Trophoblast cell (in vitro differentiated cells and primary cell): ENCODE results near the gene KRTAP4-16.

Experiments used
- DNase-seq, 2 donors: peaks; one replicate each; pipeline ENCODE4 v3.0.0-alpha.2; 2016
- H2AFZ ChIP-seq: 2 replicates; pipeline ENCODE4 v1.6.1; 2013; ENCODE audit warnings: low read length, moderate library complexity, mild to moderate bottlenecking; ENCODE audit not compliant: insufficient read depth, poor library complexity
- H2AK5ac ChIP-seq: 2 replicates; pipeline ENCODE4 v1.6.1; 2013; ENCODE audit warnings: mild to moderate bottlenecking, low read length
- H2BK120ac ChIP-seq: 2 replicates; pipeline ENCODE4 v1.6.1; 2013; ENCODE audit warnings: low read length, mild to moderate bottlenecking, moderate library complexity; ENCODE audit not compliant: insufficient read depth, poor library complexity
- H2BK12ac ChIP-seq: 2 replicates; pipeline ENCODE4 v1.6.1; 2013; ENCODE audit warnings: mild to moderate bottlenecking, low read length, moderate library complexity
- H2BK5ac ChIP-seq: 2 replicates; pipeline ENCODE4 v1.6.1; 2013; ENCODE audit warnings: low read length, low read depth, moderate library complexity, mild to moderate bottlenecking; ENCODE audit not compliant: poor library complexity
- H3K14ac ChIP-seq: 2 replicates; pipeline ENCODE4 v1.6.1; 2013; ENCODE audit warnings: mild to moderate bottlenecking, low read length
- H3K18ac ChIP-seq: 2 replicates; pipeline ENCODE4 v1.6.1; 2013; ENCODE audit warnings: mild to moderate bottlenecking, low read length
- H3K23ac ChIP-seq: 2 replicates; pipeline ENCODE4 v1.6.1; 2013; ENCODE audit warnings: low read length
- H3K27ac ChIP-seq: 2 replicates; pipeline ENCODE4 v1.5.1; 2013; ENCODE audit warnings: low read depth, mild to moderate bottlenecking, inconsistent platforms, low read length, moderate library complexity
- H3K27me3 ChIP-seq: 2 replicates; pipeline ENCODE4 v1.6.1; 2013; ENCODE audit warnings: inconsistent platforms, mild to moderate bottlenecking, low read length, moderate library complexity; ENCODE audit not compliant: insufficient read depth
- H3K36me3 ChIP-seq, 2 experiments: 1 replicate in 1 of 2; 2 replicates in 1 of 2; pipeline ENCODE4 v1.6.1; 2013; ENCODE audit warnings: low read length in 2 of 2, mild to moderate bottlenecking in 2 of 2, moderate library complexity in 1 of 2; ENCODE audit not compliant: insufficient read depth in 2 of 2, control insufficient read depth in 1 of 2
- H3K4ac ChIP-seq: 2 replicates; pipeline ENCODE4 v1.6.1; 2013; ENCODE audit warnings: low read depth, mild to moderate bottlenecking, low read length, moderate library complexity
- H3K4me1 ChIP-seq, 2 experiments: 1 replicate in 1 of 2; 2 replicates in 1 of 2; pipeline ENCODE4 v1.6.1; 2013; ENCODE audit warnings: low read length in 2 of 2, mild to moderate bottlenecking in 2 of 2, moderate library complexity in 1 of 2; ENCODE audit not compliant: insufficient read depth in 2 of 2, control insufficient read depth in 1 of 2
- H3K4me2 ChIP-seq: 2 replicates; pipeline ENCODE4 v1.6.1; 2013; ENCODE audit warnings: inconsistent platforms, mild to moderate bottlenecking, low read length, moderate library complexity
- H3K4me3 ChIP-seq: 2 replicates; pipeline ENCODE4 v1.5.1; 2013; ENCODE audit warnings: mild to moderate bottlenecking, low read depth, low read length, inconsistent platforms
- H3K79me1 ChIP-seq: one replicate; pipeline ENCODE4 v1.6.1; 2013; ENCODE audit warnings: low read length
- H3K79me2 ChIP-seq: 2 replicates; pipeline ENCODE4 v1.6.1; 2013; ENCODE audit warnings: low read length, mild to moderate bottlenecking; ENCODE audit not compliant: control insufficient read depth, insufficient read depth, poor library complexity
- H3K9ac ChIP-seq: 2 replicates; pipeline ENCODE4 v1.6.1; 2013; ENCODE audit warnings: mild to moderate bottlenecking, low read length
- H3K9me3 ChIP-seq: 2 replicates; pipeline ENCODE4 v1.6.1; 2013; ENCODE audit warnings: low read depth, mild to moderate bottlenecking, control low read depth, inconsistent platforms, low read length; ENCODE audit not compliant: insufficient read depth
- H4K12ac ChIP-seq: 2 replicates; pipeline ENCODE4 v1.6.1; 2013; ENCODE audit warnings: low read depth, mild to moderate bottlenecking, low read length, moderate library complexity
- H4K8ac ChIP-seq: 2 replicates; pipeline ENCODE4 v1.6.1; 2013; ENCODE audit warnings: low read depth, mild to moderate bottlenecking, low read length, moderate library complexity
- H4K91ac ChIP-seq: one replicate; pipeline ENCODE4 v1.6.1; 2013; ENCODE audit warnings: low read depth, mild to moderate bottlenecking, low read length, moderate library complexity
- WGBS: extraction: QIAGEN DNeasy Blood & Tissue Kit; methylation state at CpG from one replicate; pipeline ENCODE4 v1.1.7; 2013; ENCODE audit warnings: missing lambda C conversion rate; ENCODE audit not compliant: insufficient read length, insufficient coverage; ENCODE audit errors: extremely low coverage; 5-methylcytosine and 5-hydroxymethylcytosine counted together

KRTAP4-16 gene

GRCh38 chr17:41082626-41083025 lies 19.4 kb downstream of the KRTAP4-16 start:
- H3K9me3 ChIP-seq = no peaks in the 10 kb centered on the region
- no peak overlapping the region for H3K14ac ChIP-seq
- H4K91ac ChIP-seq = no peak overlapping the region
- H3K23ac ChIP-seq = no peak overlapping the region
- H2AK5ac ChIP-seq = no peak overlapping the region
- H3K4me1 ChIP-seq = no peaks in the 10 kb centered on the region
- H3K9ac ChIP-seq = no peak overlapping the region
- H3K79me1 ChIP-seq = no peaks in the 10 kb centered on the region
- H4K8ac ChIP-seq = no peak overlapping the region
- H3K4ac ChIP-seq = no peak overlapping the region
- DNase-seq = peak; percentile 38 to 70
- no peak overlapping the region for H3K27ac ChIP-seq
- no peak overlapping the region for H4K12ac ChIP-seq
- no peaks in the 10 kb centered on the region for H3K36me3 ChIP-seq
- no peaks in the 10 kb centered on the region for H3K27me3 ChIP-seq
- no peak overlapping the region for H3K4me3 ChIP-seq
- WGBS = no CpG with 5 or more reads among the region's 4 CpGs
- no peak overlapping the region for H3K18ac ChIP-seq
- H2BK5ac ChIP-seq = no peak overlapping the region
- H2AFZ ChIP-seq = no peak overlapping the region
- no peaks in the 10 kb centered on the region for H3K79me2 ChIP-seq
- no peak overlapping the region for H3K4me2 ChIP-seq
- H2BK120ac ChIP-seq = no peak overlapping the region
- no peak overlapping the region for H2BK12ac ChIP-seq

- H3K4me1 ChIP-seq = no peaks in the 10 kb centered on the region
- no peak overlapping the region for H4K12ac ChIP-seq
- no peak overlapping the region for H3K23ac ChIP-seq
- no peak overlapping the region for H3K4me2 ChIP-seq
- H3K9ac ChIP-seq = no peak overlapping the region
- no peak overlapping the region for H4K91ac ChIP-seq
- no peaks in the 10 kb centered on the region for H3K36me3 ChIP-seq
- H2BK120ac ChIP-seq = no peak overlapping the region
- no peak overlapping the region for H3K4me3 ChIP-seq
- H3K14ac ChIP-seq = no peak overlapping the region
- no peaks in the 10 kb centered on the region for H3K79me2 ChIP-seq
- H3K79me1 ChIP-seq = no peaks in the 10 kb centered on the region
- H3K27me3 ChIP-seq = no peaks in the 10 kb centered on the region
- H3K4ac ChIP-seq = no peak overlapping the region
- DNase-seq = no peak
- H3K18ac ChIP-seq = no peak overlapping the region
- no peak overlapping the region for H4K8ac ChIP-seq
- H2AFZ ChIP-seq = no peak overlapping the region
- H2AK5ac ChIP-seq = no peak overlapping the region
- no peak overlapping the region for H3K27ac ChIP-seq
- no peak overlapping the region for H2BK5ac ChIP-seq
- H3K9me3 ChIP-seq = no peaks in the 10 kb centered on the region
- H2BK12ac ChIP-seq = no peak overlapping the region
Observed at GRCh38 chr17:41076788-41077187, 25.2 kb downstream of the KRTAP4-16 start.

DNA sequence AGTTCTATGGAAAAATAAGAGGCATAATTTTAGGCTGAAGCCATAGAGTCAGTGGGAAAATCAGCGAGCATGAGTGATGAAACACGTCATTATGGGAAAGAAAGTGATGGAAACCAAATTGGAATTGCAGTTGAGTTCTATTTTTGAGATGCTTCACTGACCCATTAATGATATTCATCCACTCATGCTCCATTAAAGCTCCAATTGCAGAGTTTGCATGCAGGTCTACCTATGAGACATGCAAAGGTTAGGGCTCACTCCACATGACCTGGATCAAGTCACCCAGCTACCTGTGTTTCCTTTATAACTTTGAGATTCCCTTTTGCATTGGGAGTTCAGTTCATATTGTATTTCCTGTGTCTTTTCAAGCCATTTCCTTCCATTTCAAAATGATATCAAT lies 28.3 kb downstream of the KRTAP4-16 start:
- no peaks in the 10 kb centered on the region for H3K27me3 ChIP-seq
- no peak overlapping the region for H3K9ac ChIP-seq
- no CpG with 5 or more reads among the region's 2 CpGs for WGBS
- H3K9me3 ChIP-seq = no peaks in the 10 kb centered on the region
- H2BK5ac ChIP-seq = no peak overlapping the region
- no peaks in the 10 kb centered on the region for H3K79me1 ChIP-seq
- H3K4me1 ChIP-seq = no peaks in the 10 kb centered on the region
- H3K4me3 ChIP-seq = no peak overlapping the region
- H3K79me2 ChIP-seq = no peaks in the 10 kb centered on the region
- H4K8ac ChIP-seq = no peak overlapping the region
- no peaks in the 10 kb centered on the region for H3K36me3 ChIP-seq
- no peak overlapping the region for H3K14ac ChIP-seq
- no peak overlapping the region for H2BK120ac ChIP-seq
- no peak overlapping the region for H2AK5ac ChIP-seq
- no peak overlapping the region for H2BK12ac ChIP-seq
- DNase-seq = no peak
- no peak overlapping the region for H3K4ac ChIP-seq
- H2AFZ ChIP-seq = no peak overlapping the region
- no peak overlapping the region for H4K12ac ChIP-seq
- H3K23ac ChIP-seq = no peak overlapping the region
- no peak overlapping the region for H3K4me2 ChIP-seq
- no peak overlapping the region for H3K27ac ChIP-seq
- no peak overlapping the region for H3K18ac ChIP-seq
- no peak overlapping the region for H4K91ac ChIP-seq

- H3K9me3 ChIP-seq = no peaks in the 10 kb centered on the region
- H4K91ac ChIP-seq = no peak overlapping the region
- no peak for DNase-seq
- H3K79me1 ChIP-seq = no peaks in the 10 kb centered on the region
- H3K9ac ChIP-seq = no peak overlapping the region
- no peak overlapping the region for H3K18ac ChIP-seq
- H2BK5ac ChIP-seq = no peak overlapping the region
- no peak overlapping the region for H3K23ac ChIP-seq
- no peak overlapping the region for H3K14ac ChIP-seq
- no peak overlapping the region for H3K4me2 ChIP-seq
- no peak overlapping the region for H4K8ac ChIP-seq
- no peak overlapping the region for H3K4ac ChIP-seq
- no peak overlapping the region for H4K12ac ChIP-seq
- no peaks in the 10 kb centered on the region for H3K79me2 ChIP-seq
- no peak overlapping the region for H3K27ac ChIP-seq
- no CpG with 5 or more reads among the region's 5 CpGs for WGBS
- no peaks in the 10 kb centered on the region for H3K36me3 ChIP-seq
- no peak overlapping the region for H2AFZ ChIP-seq
- no peaks in the 10 kb centered on the region for H3K27me3 ChIP-seq
- no peak overlapping the region for H2AK5ac ChIP-seq
- H2BK12ac ChIP-seq = no peak overlapping the region
- H3K4me1 ChIP-seq = no peaks in the 10 kb centered on the region
- no peak overlapping the region for H2BK120ac ChIP-seq
- H3K4me3 ChIP-seq = no peak overlapping the region
Observed at GRCh38 chr17:41071606-41072360, 30.2 kb downstream of the KRTAP4-16 start.
